GM21423 (cell line): ENCODE results near the gene ALDH1A2.

ENCODE experiments used
- ATAC-seq: cut with Tn5 transposase; IDR thresholded peaks from one replicate; pipeline ENCODE4 v1.9.1; 2021; ENCODE audit warnings: mild to moderate bottlenecking, moderate library complexity; ENCODE audit not compliant: unreplicated experiment

The ALDH1A2 gene

DNA sequence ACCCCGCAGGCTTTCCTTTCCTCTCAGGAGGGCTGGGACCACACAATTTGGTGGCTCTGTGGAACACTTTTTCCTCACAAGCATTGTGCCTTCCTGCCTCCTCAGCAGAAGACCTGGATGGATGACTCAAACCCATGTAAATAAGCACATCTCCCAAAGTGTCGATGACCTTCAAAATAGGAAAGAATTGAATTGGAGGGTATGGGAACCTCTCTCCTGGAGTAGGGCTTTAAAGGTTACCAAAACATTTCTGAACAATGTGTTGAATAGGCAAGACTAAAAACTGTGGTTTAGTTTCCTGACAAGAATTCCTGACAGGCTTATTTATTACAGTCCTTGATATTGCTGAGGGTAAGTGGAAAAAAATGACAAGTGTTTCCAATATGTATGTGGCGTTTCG, 118.2 kb downstream of the ALDH1A2 start:
- no peak for ATAC-seq

DNA sequence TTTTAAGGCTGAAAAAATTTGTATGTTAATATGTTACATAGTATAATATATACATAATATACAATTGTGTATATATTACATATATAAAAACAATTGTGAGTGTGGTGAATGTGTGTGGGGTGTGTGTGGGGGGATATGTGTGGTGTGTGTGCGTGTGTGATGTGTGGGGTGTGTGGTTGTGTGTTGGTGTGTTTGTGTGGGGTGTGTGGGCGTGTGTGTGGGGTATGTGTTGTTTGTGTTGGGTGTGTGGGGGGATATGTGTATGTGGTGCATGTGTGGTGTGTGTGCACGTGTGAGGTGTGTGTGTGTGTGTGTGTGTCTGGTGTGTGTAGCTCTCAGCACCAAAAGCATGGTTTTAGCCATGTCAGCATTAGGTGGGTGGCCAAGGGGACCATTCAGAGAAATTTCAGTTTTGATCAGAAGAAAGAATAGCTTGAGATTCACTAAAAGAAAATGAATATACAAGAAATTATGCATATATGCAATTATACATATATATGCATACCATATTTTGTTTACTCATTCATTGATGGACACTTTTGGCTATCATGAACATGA, 118.9 kb downstream of the ALDH1A2 start:
- ATAC-seq, result no peak

GRCh38 chr15:57945616-57946015, 119.9 kb downstream of the ALDH1A2 start:
- ATAC-seq, result no peak

DNA sequence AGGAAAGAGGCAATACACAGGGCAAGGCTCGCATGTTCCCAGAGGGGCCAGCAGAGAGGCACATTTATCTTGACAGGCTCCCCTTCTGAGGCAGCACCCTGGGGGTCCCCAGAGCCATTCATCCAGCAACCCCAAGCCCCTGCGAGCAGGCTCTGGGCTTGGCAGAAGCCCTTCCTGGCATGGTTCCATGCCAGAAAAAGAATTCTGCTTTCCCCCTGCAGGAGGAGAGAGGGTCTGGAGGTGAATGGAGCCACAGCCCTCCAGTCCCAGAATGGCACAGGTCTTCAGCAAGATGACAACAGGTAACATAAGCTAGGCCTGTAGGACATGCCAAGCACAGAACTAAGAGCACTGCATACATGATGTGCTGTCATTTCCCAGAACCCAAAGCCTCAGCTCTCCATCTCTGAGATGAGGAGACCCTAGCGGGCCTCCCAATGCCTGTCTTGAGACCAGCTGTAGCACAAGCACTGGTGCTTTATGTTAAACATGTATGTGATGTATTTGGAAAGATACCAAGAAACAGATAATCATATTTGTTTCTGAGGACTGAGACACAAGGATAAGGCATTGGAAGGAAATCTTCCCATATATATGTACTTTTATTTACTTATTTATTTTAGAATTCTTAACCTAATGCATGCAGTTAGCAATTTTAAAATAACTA, 121.6 kb downstream of the ALDH1A2 start:
- no peak for ATAC-seq

GRCh38 chr15:57943171-57943570, 122.3 kb downstream of the ALDH1A2 start:
- no peak for ATAC-seq

GRCh38 chr15:57941816-57942215, 123.7 kb downstream of the ALDH1A2 start:
- no peak for ATAC-seq

DNA sequence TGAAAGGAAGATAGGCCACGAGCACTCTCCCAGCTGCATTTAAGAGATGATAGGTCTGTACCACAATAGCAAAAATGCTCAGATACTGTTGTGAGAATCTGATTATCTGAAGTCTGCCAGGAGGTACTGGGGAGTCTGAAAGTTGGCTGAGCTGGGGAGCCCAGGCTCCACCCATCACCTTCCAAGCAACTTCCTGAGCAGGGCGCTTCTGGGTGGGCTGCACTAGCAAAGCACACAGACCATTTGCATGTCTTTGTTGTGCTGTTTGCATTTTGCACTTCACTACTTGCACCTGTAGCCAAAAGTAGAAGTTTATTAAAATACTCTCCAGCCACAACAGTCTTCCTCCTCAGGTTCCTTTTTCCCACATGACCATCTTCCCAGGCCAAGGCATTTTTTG, 133.2 kb downstream of the ALDH1A2 start:
- no peak for ATAC-seq

DNA sequence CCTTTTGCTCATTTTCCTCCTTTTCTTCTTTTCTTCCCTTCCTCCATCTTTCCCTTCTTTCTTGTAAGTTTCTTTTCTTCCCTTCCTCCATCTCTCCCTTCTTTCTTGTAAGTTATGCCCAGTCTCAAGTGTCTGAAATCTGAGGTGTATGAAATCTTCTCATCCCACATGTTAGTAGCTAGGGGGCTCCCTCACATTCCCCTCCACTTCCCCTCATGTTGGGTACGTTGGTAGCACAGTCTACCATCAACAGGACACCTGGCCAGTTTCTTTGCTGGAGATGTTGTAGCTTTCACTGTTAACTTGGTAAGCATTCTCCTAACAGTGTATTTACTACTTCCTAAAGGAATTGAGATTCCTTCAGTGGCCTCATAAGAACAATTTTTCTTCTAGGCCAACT, 133.9 kb downstream of the ALDH1A2 start:
- no peak for ATAC-seq

DNA sequence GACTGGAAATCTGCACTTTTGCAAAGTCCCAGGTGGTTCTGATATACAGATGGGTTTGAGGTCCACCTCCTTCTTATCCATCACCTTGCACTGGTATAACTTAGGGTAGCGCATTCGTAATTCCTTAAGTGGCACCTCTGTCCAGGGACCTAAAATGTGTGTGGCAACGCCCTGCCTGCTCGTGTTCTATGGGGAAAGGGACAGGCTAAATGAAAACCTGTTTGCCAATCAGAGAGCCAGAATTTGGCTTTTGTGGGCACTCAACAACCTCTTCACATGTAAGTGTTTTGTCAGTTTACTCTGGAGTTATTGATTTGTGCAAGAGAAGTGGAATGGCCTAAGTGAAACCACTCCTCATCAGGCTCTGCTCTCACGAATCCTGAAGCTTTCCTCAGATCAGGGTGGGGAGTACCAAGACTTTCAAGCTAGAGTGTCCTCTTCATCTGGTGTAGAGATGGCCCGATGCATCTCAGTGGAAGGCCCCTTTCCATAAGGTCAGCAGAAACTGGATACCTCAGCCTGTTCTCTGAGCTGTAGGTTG, 138.3 kb downstream of the ALDH1A2 start:
- no peak for ATAC-seq

DNA sequence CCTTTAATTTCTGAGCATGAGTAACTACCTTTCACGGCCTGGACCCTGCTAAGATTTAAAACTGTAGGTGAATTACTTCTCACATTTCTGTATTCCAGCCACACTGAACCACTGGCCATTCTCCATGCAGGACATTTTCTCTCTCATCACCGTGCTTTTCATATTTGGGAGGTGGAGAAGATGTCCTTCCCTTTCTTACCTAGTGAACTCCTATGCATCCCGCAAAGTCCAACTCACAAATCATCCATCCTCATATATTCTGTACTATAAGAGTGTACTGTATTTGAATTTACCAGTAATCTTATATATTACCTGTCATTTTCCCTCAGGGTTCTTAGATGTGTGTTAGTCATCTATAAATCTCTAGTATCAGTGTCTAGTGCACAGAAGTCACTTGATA, 139.9 kb downstream of the ALDH1A2 start:
- no peak for ATAC-seq

DNA sequence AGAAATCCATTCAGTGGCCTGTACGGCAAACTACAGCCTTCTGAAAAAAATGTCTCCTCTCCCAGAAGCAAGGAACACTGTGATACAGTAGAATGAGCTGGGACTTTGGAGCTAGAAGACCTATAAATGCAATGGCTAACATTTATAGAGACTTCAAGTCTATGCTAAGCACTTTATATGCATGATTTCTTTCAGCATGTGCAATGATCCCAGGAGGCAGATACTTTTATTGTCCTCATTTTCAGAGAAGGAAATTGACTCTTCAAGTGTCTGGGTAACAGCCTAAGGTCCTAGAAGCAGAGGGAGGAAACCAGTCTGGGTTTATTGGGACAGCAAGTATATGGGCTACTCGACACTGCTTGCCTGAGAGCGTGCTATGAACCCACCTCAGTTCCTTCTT, 140.9 kb downstream of the ALDH1A2 start:
- ATAC-seq, result no peak

DNA sequence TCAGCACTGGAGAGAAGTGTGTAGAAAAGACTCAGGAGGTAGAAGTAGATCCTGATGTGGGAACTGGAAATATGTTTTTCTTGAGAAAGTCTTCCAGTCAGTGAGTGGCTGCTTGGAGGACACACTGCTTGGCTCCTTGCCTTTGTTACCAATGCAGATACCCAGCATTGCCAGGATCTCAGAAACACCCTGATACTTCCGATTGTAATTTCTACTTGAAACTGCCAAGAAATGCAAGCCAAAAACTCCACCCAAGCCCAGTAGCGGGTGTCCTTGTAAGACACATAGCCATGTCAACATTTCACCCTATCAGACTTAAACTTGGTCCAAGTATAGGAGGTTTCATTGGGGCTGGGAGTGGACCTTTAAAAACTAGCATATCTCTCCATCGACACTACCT, 141.8 kb downstream of the ALDH1A2 start:
- no peak for ATAC-seq

DNA sequence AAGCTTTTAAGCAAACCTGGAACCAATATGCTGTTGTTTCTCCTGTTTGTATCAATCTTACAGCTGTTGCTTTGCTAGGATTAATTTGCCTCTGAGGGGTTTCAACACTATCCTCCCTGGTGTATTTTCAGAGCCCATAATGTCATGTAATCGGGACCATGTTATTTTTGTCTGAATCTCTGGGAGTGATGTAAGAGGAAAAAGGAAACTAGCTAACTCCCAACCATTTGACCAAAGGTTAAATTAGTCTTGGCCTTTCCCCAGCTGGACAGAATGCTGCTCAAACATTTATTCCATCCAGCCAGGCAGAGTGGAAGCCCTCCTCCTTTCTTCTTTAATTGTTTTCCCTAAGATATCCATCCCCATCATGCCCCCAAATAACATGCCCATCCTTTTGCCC, 142.2 kb downstream of the ALDH1A2 start:
- ATAC-seq, result no peak

GRCh38 chr15:57922776-57923175, 142.7 kb downstream of the ALDH1A2 start:
- ATAC-seq, result no peak

GRCh38 chr15:57921371-57921770, 144.1 kb downstream of the ALDH1A2 start:
- no peak for ATAC-seq

DNA sequence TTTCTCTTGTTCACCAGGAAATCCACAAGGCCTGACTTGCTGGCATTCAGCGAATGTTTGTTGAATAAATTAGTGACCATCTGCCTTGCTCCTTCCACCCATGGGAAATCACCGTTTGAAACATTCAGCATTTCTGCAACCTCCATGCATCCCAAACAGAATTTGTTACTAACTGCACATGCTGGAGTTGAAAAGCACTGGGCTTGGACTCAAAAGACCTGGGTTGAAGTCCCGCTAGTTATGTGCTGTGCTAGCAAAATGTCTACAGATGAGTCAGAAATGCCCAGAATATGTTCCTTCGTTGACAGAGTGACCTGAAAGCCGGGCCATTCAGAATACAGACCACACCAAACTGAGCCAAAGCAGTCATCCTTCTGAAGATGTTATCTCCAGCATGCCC, 144.6 kb downstream of the ALDH1A2 start:
- ATAC-seq, result no peak

- no peak for ATAC-seq
Measured at GRCh38 chr15:57919754-57920153, 145.8 kb downstream of the ALDH1A2 start.

GRCh38 chr15:57917998-57918397, 147.5 kb downstream of the ALDH1A2 start:
- no peak for ATAC-seq

- no peak for ATAC-seq
Measured at GRCh38 chr15:57916695-57917094, 148.8 kb downstream of the ALDH1A2 start.

GRCh38 chr15:57915827-57916531, 149.5 kb downstream of the ALDH1A2 start:
- ATAC-seq, result no peak

GRCh38 chr15:57914350-57915055, 151.0 kb downstream of the ALDH1A2 start:
- ATAC-seq, result no peak

GRCh38 chr15:57911247-57911646, 154.3 kb downstream of the ALDH1A2 start:
- ATAC-seq, result no peak
